Hepatocyte (in vitro differentiated cells): ENCODE data around the gene C4orf54.

Source experiments
- EZH2phosphoT487 ChIP-seq: fragments of 200-600 bp; sonication (generic); IDR thresholded peaks from one replicate; pipeline ENCODE4 v1.6.1; 2018; ENCODE audit warnings: antibody characterized with exemption, mild to moderate bottlenecking, low read depth, moderate library complexity; ENCODE audit not compliant: unreplicated experiment, severe bottlenecking
- TF ChIP-seq, protein P1 (sequence below): fragments of 200-600 bp; sonication (generic); IDR thresholded peaks from 2 replicates; pipeline ENCODE4 v1.5.1; 2016; ENCODE audit warnings: antibody characterized with exemption, mild to moderate bottlenecking; ENCODE audit not compliant: poor library complexity

DNA sequence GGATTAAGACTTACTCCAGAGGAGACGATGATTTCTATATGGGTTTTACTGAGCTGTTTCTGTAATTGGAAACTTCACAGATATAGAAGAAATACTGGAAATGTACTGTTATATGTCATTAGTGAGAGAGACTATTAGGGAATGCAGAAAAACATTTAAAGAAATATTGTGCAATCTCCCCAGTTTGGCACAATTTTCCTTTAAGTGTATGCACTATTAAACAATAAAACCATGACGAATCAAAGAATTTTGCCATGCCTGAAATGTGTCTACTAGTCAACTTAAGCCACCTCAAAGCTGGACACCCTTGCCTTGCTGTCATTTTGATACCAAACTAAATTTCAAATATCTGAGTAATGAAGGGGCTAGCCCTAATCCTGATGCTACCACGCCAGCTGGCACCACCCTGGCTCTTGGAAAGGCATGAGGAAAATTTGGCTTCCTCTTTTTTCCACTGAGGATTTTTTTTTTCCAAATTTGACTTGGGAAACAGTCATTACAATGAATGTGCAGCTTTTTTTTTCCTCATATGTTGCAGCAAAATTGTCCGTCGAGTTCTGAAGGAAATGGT lies 46.9 kb downstream of the C4orf54 start:
- TF ChIP-seq, protein P1, sequence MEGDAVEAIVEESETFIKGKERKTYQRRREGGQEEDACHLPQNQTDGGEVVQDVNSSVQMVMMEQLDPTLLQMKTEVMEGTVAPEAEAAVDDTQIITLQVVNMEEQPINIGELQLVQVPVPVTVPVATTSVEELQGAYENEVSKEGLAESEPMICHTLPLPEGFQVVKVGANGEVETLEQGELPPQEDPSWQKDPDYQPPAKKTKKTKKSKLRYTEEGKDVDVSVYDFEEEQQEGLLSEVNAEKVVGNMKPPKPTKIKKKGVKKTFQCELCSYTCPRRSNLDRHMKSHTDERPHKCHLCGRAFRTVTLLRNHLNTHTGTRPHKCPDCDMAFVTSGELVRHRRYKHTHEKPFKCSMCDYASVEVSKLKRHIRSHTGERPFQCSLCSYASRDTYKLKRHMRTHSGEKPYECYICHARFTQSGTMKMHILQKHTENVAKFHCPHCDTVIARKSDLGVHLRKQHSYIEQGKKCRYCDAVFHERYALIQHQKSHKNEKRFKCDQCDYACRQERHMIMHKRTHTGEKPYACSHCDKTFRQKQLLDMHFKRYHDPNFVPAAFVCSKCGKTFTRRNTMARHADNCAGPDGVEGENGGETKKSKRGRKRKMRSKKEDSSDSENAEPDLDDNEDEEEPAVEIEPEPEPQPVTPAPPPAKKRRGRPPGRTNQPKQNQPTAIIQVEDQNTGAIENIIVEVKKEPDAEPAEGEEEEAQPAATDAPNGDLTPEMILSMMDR = no peak
- TF ChIP-seq EZH2phosphoT487 = no peak
